ENCODE results near the gene TSPAN16.
"Not testable (repeated sequence)": the region's sequence is repeated elsewhere in the genome, so short reads cannot be mapped to it uniquely, and the experiment has no call there.

Gene TSPAN16

GRCh38 chr19:11320278-11320995 lies 24.5 kb downstream of the TSPAN16 start:
- DNase-seq (ENCODE audit: low read depth): not testable (repeated sequence)

GRCh38 chr19:11321191-11322126 lies 25.5 kb downstream of the TSPAN16 start:
- no peak for DNase-seq (ENCODE audit: low read depth)

- no peak for DNase-seq (ENCODE audit: low read depth)
Observed at GRCh38 chr19:11322269-11323024, 26.5 kb downstream of the TSPAN16 start.

- DNase-seq (ENCODE audit: low read depth): no peak
Observed at GRCh38 chr19:11323601-11324078, 27.7 kb downstream of the TSPAN16 start.

GRCh38 chr19:11324079-11324661 lies 28.2 kb downstream of the TSPAN16 start:
- DNase-seq (ENCODE audit: low read depth): peak; percentile 87

- no peak for DNase-seq (ENCODE audit: low read depth)
Observed at GRCh38 chr19:11324748-11325389, 28.9 kb downstream of the TSPAN16 start.

GRCh38 chr19:11325544-11325943 lies 29.6 kb downstream of the TSPAN16 start:
- no peak for DNase-seq (ENCODE audit: low read depth)

- no peak for DNase-seq (ENCODE audit: low read depth)
Observed at GRCh38 chr19:11330127-11330526, 34.2 kb downstream of the TSPAN16 start.

GRCh38 chr19:11331502-11331901 lies 35.5 kb downstream of the TSPAN16 start:
- DNase-seq (ENCODE audit: low read depth): no peak

- no peak for DNase-seq (ENCODE audit: low read depth)
Observed at GRCh38 chr19:11332822-11333221, 36.9 kb downstream of the TSPAN16 start.

- not testable (repeated sequence) for DNase-seq (ENCODE audit: low read depth)
Observed at GRCh38 chr19:11333838-11334237, 37.9 kb downstream of the TSPAN16 start.

- no peak for DNase-seq (ENCODE audit: low read depth)
Observed at GRCh38 chr19:11335449-11336146, 39.6 kb downstream of the TSPAN16 start.

GRCh38 chr19:11337080-11337479 lies 41.1 kb downstream of the TSPAN16 start:
- DNase-seq (ENCODE audit: low read depth): no peak

- DNase-seq (ENCODE audit: low read depth): no peak
Observed at GRCh38 chr19:11338121-11338520, 42.2 kb downstream of the TSPAN16 start.

GRCh38 chr19:11338569-11339253 lies 42.8 kb downstream of the TSPAN16 start:
- no peak for DNase-seq (ENCODE audit: low read depth)

GRCh38 chr19:11339254-11340098 lies 43.5 kb downstream of the TSPAN16 start, which contains the start of gene RAB3D:
Gene RAB3D, minus strand, starts transcription at chr19:11339657. Its CDS starts 2,258 bp downstream, at chr19:11337399.
- peak; percentile 64 for DNase-seq (ENCODE audit: low read depth)

- not testable (repeated sequence) for DNase-seq (ENCODE audit: low read depth)
Observed at GRCh38 chr19:11340099-11340467, 44.1 kb downstream of the TSPAN16 start.

- DNase-seq (ENCODE audit: low read depth): no peak
Observed at GRCh38 chr19:11342429-11342828, 46.5 kb downstream of the TSPAN16 start.
